Kidney capillary endothelial cell (primary cell): ENCODE measurements around the gene TYRP1.
A peak's percentile ranks its signal among the peaks of the same experiment; 100 is the strongest.

Source experiments
- DNase-seq: peaks from one replicate; pipeline ENCODE4 v3.0.0-alpha.2; 2018; ENCODE audit warnings: low spot score

TYRP1 gene

DNA sequence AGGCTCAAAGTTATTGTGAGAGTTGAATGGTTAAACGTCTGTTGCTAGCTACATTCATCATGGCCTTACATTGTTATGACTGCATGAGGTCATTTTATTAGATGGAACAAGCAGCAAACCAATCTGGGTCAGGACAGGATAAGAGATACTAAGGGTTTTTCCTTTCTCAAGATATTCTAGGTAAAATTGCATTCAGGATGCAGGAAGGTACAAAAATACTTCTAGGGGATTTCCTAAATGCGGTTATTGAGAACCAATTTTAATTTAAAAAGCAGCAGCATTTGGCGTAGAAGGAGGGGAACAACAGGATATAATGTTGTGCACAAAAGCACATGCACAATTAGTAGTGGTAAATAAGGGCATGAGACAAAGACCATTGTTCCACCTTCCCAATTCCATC lies 42.5 kb downstream of the TYRP1 start:
- DNase-seq, result no peak

DNA sequence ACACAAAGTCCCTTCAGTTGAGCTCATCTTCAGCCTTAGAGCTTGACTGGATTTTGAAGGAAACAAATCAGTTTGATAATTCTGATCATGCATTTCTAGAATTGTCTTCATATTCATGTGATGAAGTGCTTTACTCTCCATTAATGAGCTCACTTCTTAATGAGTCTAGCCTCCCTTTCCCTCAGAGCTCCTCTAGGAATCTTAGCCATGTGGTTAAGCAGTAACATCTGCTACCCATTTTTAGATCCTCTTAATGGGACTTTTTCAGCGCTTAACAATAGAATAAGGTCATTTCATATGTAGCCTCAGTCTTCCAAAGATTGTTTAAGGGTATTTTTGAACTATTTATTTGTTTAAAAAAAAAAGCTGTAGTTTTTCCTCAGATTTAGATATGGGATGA lies 44.7 kb downstream of the TYRP1 start:
- DNase-seq, result no peak

DNA sequence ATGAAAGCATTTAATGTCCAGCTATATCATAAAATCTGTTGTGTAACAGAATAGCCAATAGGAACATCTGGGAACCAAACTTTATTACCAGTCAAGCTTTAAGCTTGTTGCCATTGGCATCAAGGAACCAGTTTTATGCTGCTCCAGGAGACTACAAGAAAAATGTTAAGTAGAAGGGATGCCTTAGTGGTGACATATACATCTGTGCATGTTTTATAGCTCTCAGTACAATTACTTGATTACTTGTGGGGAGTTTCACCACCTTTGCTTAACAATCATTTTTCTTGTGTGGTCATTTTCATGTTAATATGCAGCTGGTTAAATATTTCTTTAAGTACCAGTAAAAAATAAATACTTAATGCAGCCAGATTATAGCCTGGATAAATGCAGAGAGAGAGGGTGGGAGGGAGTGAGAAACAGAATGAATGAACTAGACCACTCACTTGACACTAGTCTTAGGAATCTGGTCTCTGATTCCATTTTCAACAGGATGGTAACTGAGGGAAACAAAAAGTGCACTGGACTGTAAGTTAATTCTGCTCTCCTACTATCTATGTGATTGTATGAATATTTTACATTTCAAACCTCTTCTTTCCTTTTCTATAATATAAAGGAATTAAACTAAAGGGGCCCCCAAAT lies 45.9 kb downstream of the TYRP1 start:
- no peak for DNase-seq

DNA sequence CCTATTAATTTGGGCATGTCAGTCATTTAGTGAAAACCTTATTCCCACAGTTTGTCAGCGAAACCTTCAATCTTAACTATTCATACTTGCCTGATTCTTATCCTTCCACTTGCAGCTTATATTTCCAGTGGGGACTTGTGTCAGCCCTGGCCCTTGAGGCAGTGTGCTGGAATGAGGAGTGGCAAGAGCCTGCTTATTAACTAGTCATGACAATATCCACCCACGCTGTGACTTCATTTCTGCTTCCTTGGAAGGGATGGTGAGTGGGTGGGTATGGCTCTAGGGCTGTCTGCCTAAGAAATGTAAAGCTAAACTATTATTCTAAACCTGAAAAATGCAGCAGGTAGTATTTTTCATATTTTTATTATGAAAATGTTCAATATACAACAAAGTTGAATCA lies 47.7 kb downstream of the TYRP1 start:
- DNase-seq, result no peak

DNA sequence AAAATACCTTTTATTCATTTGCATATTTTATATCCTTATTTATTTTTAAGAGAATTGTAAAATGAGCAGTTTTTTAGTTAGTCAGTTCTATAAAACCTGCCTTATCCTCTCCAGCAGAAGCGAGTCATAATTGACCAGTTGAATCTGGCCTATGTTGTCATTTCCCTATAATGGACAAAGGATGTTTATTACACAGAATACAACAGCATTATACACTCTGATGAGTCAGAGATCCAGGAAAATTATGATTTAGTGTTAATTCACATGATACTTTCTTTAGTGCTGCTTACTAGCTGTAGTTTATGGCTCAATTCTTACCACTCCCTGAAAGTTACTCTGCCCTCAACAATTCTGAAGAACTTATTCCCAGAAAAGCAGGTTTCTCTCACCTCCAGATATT lies 54.8 kb downstream of the TYRP1 start:
- DNase-seq, result peak; percentile 85

DNA sequence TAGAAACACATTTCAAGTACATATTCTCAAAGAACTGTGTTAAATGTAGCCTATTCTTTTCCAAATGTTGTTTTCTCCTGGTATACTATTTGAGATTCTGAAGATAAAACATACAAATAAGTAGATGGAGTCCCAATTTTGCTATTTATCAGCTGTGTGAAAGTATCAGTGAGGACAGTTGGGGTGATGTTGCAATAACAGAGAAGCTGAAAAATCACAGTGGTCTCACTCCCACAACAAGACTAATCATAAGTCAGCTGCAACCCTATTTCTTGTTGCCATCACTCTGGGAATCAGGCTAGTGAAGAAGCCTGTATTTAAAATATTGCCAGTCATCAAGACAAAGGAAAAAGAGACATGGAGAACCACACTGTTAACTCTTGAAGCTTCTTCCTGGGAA lies 55.8 kb downstream of the TYRP1 start:
- no peak for DNase-seq

DNA sequence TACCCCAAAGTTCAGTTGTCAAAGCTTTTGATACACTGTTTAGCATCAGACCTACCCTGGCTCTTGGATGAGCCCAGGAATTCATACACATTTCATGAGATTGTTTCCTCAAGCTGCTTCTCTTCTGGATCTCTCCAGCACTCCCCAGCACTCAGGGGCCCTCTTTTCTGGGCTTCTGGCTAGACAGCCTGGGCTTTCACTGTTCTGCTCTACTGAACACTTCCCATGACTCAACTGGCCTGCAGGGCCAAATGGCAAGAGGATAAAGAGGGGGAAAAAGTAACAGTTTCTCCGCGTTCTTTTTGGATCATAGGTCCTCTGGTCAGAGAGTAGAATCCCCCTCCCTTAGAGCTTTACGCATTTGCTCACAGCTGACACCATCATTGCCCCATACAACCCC lies 60.7 kb downstream of the TYRP1 start:
- no peak for DNase-seq

DNA sequence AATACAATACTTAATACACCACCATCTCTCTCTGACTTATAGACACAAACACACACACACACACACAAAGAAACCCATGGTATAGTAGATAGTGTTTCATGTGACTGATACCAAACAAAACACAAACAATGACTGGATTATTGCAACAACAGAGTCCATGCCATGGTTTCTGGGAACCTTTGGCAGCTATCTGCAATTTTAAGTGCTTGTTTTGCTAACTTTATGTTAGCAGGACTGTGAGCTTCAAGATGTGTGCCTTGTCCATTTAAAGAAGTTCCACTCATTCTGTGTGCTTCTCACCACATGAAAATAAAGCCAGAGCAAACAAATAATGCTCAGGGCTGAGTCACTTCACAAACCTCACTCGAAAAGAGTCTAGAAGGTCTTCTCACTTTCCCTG lies 66.6 kb downstream of the TYRP1 start:
- no peak for DNase-seq
